HepG2 (cell line): ENCODE measurements around the gene LDLRAD4. TPM values are rescaled to one million over a fixed set of nuclear protein-coding genes. Genes with fewer than 3 reads are reported as not detected.

ENCODE experiments used
- BCL6 ChIP-seq: IDR thresholded peaks from 2 replicates; pipeline ENCODE4 v1.6.1; 2016; ENCODE audit warnings: missing genetic modification reagents, missing compliant biosample characterization
- BHLHE40 ChIP-seq: IDR thresholded peaks from 2 replicates; pipeline ENCODE4 v1.6.1; 2011; ENCODE audit warnings: low read length, improper control_type of control experiment
- BRF2 ChIP-seq: sonication (generic); formaldehyde crosslinking; IDR thresholded peaks from 2 replicates; pipeline ENCODE4 v1.8.1; 2022; ENCODE audit warnings: mild to moderate bottlenecking, missing genetic modification reagents
- E2F2 ChIP-seq: sonication (generic); formaldehyde crosslinking; IDR thresholded peaks from 2 replicates; pipeline ENCODE4 v1.4.0; 2020; ENCODE audit warnings: missing genetic modification reagents, borderline replicate concordance
- GPN1 ChIP-seq: sonication (generic); formaldehyde crosslinking; IDR thresholded peaks from 2 replicates; pipeline ENCODE4 v1.5.1; 2020; ENCODE audit warnings: missing genetic modification reagents, borderline replicate concordance
- GTF2F1 ChIP-seq: fragments of 150-350 bp; IDR thresholded peaks from 2 replicates; pipeline ENCODE4 v1.6.1; 2014; ENCODE audit warnings: low read length
- HHEX ChIP-seq: IDR thresholded peaks from 2 replicates; pipeline ENCODE4 v1.6.1; 2016; ENCODE audit warnings: control low read depth
- HNRNPUL1 ChIP-seq: fragments of 200-400 bp; formaldehyde crosslinking; IDR thresholded peaks from 2 replicates; pipeline ENCODE4 v1.6.1; 2017; ENCODE audit warnings: low read depth, mild to moderate bottlenecking, low read length, moderate library complexity
- KDM5B ChIP-seq: sonication (generic); formaldehyde crosslinking; IDR thresholded peaks from 2 replicates; pipeline ENCODE4 v1.4.0; 2020; ENCODE audit warnings: missing genetic modification reagents, mild to moderate bottlenecking, borderline replicate concordance
- KDM6A ChIP-seq: IDR thresholded peaks from 2 replicates; pipeline ENCODE4 v1.6.1; 2016; ENCODE audit warnings: low read depth
- MTERF4 ChIP-seq: sonication (generic); formaldehyde crosslinking; IDR thresholded peaks from 2 replicates; pipeline ENCODE4 v1.8.0; 2023; ENCODE audit warnings: mild to moderate bottlenecking, missing genetic modification reagents
- SP5 ChIP-seq: IDR thresholded peaks from 2 replicates; pipeline ENCODE4 v1.6.1; 2016; ENCODE audit warnings: low read depth, borderline replicate concordance
- SSRP1 ChIP-seq: IDR thresholded peaks from 2 replicates; pipeline ENCODE4 v1.6.1; 2016; ENCODE audit warnings: control low read depth
- THAP8 ChIP-seq: sonication (generic); formaldehyde crosslinking; IDR thresholded peaks from 2 replicates; pipeline ENCODE4 v1.5.1; 2020; ENCODE audit warnings: missing genetic modification reagents, mild to moderate bottlenecking, borderline replicate concordance
- YEATS2 ChIP-seq: sonication (generic); formaldehyde crosslinking; IDR thresholded peaks from 2 replicates; pipeline ENCODE4 v1.4.0; 2020; ENCODE audit warnings: missing genetic modification reagents, borderline replicate concordance
- ZBTB46 ChIP-seq: sonication (generic); formaldehyde crosslinking; IDR thresholded peaks from 2 replicates; pipeline ENCODE4 v1.4.0; 2020; ENCODE audit warnings: mild to moderate bottlenecking, missing genetic modification reagents, borderline replicate concordance
- ZMYM4 ChIP-seq: sonication (generic); formaldehyde crosslinking; IDR thresholded peaks from 2 replicates; pipeline ENCODE4 v1.8.1; 2023; ENCODE audit warnings: mild to moderate bottlenecking, missing genetic modification reagents
- ZNF180 ChIP-seq: sonication (generic); formaldehyde crosslinking; IDR thresholded peaks from 2 replicates; pipeline ENCODE4 v1.4.0; 2020; ENCODE audit warnings: low read depth, missing genetic modification reagents, borderline replicate concordance
- ZNF546 ChIP-seq: sonication (generic); formaldehyde crosslinking; conservative IDR thresholded peaks from 2 replicates; pipeline ENCODE4 v1.8.1; 2023; ENCODE audit warnings: mild to moderate bottlenecking, missing genetic modification reagents
- ZNF569 ChIP-seq: sonication (generic); formaldehyde crosslinking; IDR thresholded peaks from 2 replicates; pipeline ENCODE4 v1.5.0; 2020; ENCODE audit warnings: mild to moderate bottlenecking, missing genetic modification reagents, moderate library complexity, borderline replicate concordance
- ZNF749 ChIP-seq: sonication (generic); formaldehyde crosslinking; IDR thresholded peaks from 2 replicates; pipeline ENCODE4 v1.8.0; 2022; ENCODE audit warnings: mild to moderate bottlenecking, missing genetic modification reagents, moderate library complexity, borderline replicate concordance
- ZSCAN31 ChIP-seq: sonication (generic); formaldehyde crosslinking; IDR thresholded peaks from 2 replicates; pipeline ENCODE4 v1.5.0; 2020; ENCODE audit warnings: low read depth, mild to moderate bottlenecking, missing genetic modification reagents
- ZXDC ChIP-seq: sonication (generic); formaldehyde crosslinking; IDR thresholded peaks from 2 replicates; pipeline ENCODE4 v1.5.0; 2020; ENCODE audit warnings: mild to moderate bottlenecking, missing genetic modification reagents
- polyA plus RNA-seq, 8 experiments: library from polyadenylated mRNA; depleted of rRNA in 3 of 8; stranded (reverse) in 7 of 8; unstranded in 1 of 8; fragments of >200 nt; fragmentation: Illumina TruSeq in 4 of 8; extraction: Trizol in 4 of 8; gene quantifications; 2 replicates each; pipeline versions ENCODE4 v1.2.1 to v1.2.3, GENCODE V29; 2011 to 2016; ENCODE audit warnings: low read depth in 4 of 8, missing spikeins in 1 of 8, mixed read lengths in 1 of 8; ENCODE audit not compliant: insufficient read depth in 1 of 8
- total RNA-seq, 5 experiments: library from RNA; depleted of rRNA; stranded (reverse); fragments of >200 nt; fragmentation: Illumina TruSeq; extraction: Trizol; gene quantifications; 2 replicates each; pipeline ENCODE4 v1.2.3, GENCODE V29; 2016; ENCODE audit warnings: low read depth in 1 of 5

Gene LDLRAD4
- total and polyA plus RNA-seq, 2 of the 13 experiments (the other 11 are each of a cell fraction or from before 2014, with no cell fraction given), result 13.6 to 20.9 TPM

- no peak for TF ChIP-seq THAP8 (CRISPR knock-in tag)
- TF ChIP-seq MTERF4 (CRISPR knock-in tag), result no peak
- peak; percentile 23; the same call in 1 of the 2 replicates for TF ChIP-seq SSRP1
- TF ChIP-seq KDM6A, result peak; percentile 89
- TF ChIP-seq BHLHE40, result peak; percentile 51; the same call in 1 of the 2 replicates
- TF ChIP-seq HHEX (CRISPR knock-in tag), result 0 out of 2 replicates have a peak, but pooled peaks have one; percentile 10
- TF ChIP-seq ZSCAN31 (CRISPR knock-in tag), result no peak
- TF ChIP-seq ZNF546 (CRISPR knock-in tag), result no peak
- no peak for TF ChIP-seq ZBTB46 (CRISPR knock-in tag)
- no peak for TF ChIP-seq KDM5B
- no peak for TF ChIP-seq ZNF749 (CRISPR knock-in tag)
- TF ChIP-seq YEATS2 (CRISPR knock-in tag), result no peak
- no peak for TF ChIP-seq E2F2
- no peak for TF ChIP-seq GPN1 (CRISPR knock-in tag)
- no peak for TF ChIP-seq HNRNPUL1
- TF ChIP-seq GTF2F1, result no peak
- peak; percentile 86 for TF ChIP-seq BCL6 (CRISPR knock-in tag)
- TF ChIP-seq BRF2, result 0 out of 2 replicates have a peak, but pooled peaks have one; percentile 33
- no peak for TF ChIP-seq ZNF569 (CRISPR knock-in tag)
- no peak for TF ChIP-seq ZXDC (CRISPR knock-in tag)
- no peak for TF ChIP-seq ZNF180 (CRISPR knock-in tag)
- TF ChIP-seq ZMYM4 (CRISPR knock-in tag), result peak; percentile 87; the same call in 1 of the 2 replicates
- TF ChIP-seq SP5 (CRISPR knock-in tag), result no peak
Observed at GRCh38 chr18:13175754-13176210, 42.8 kb upstream of the LDLRAD4 start (continued).
